Measurements from ENCODE around the gene NEMF. TPM values are rescaled to one million over a fixed set of nuclear protein-coding genes. Genes with fewer than 3 reads are reported as not detected.

The NEMF gene
- total RNA-seq, 6 donors from 2014 or later, result 47.9 to 293 (median 73.7) TPM

- peak; percentile 68 to 97 for TF ChIP-seq POLR2AphosphoS5 (IDR thresholded peaks at IDR 0.05)
- TF ChIP-seq POLR2A (IDR thresholded peaks at IDR 0.05), result peak in 3 of 4 donors; percentile 28 to 91 (median 87)
- TF ChIP-seq CTCF (IDR thresholded peaks at IDR 0.05), result peak in 1 of 6 experiments; percentile 10
- peak in 1 of 4 donors; percentile 27 for TF ChIP-seq EP300 (IDR thresholded peaks at IDR 0.05)
- Histone ChIP-seq H3K9me3 (no peaks in the 10 kb centered on the region), H3K27me3 (no peaks in the 10 kb centered on the region), H3K27ac (peak overlapping the region; percentile 85 to 95 (median 92)), H3K36me3 (no peaks in the 10 kb centered on the region), H3K4me3 (peak overlapping the region; percentile 33 to 64 (median 53)), H3K4me1 (peaks cover 14 to 39% (median 21%) of the 10 kb centered on the region in 4 donors)
- ATAC-seq (ENCODE audit: low FRiP score in 2 of 2) (peak; percentile 97), DNase-seq (peak; percentile 99 to 100)
- 1% methylated on average over 26 to 41 of the region's 57 CpGs for WGBS, 2 donors
Measured at GRCh38 chr14:49867831-49868719, 15.5 kb upstream of the NEMF start.

DNA sequence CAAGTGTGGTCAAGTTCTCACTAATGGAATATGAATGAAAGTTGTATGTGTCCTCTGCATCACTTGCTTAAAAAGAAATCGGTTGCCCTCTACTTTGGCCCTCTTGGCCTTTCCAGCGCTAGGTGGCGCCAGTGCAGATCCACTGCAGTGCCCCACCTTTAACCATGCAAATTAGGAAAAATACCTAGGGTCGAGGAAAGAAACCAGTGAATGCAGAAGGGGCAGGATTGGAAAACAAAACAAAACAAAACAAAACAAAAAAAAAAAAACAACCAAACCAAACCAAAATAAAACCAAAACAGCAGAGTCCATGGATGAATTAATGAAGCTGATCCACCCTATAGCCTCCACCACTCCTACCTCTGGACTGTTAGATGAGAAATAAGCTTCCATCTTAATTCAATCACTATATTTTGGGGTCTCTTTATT, 12.9 kb upstream of the NEMF start:
- no peak for ATAC-seq (ENCODE audit: low FRiP score in 2 of 2)
- Histone ChIP-seq H3K4me3 (no peak overlapping the region), H3K36me3 (no peaks in the 10 kb centered on the region), H3K4me1 (peaks cover 14 to 50% (median 23%) of the 10 kb centered on the region in 4 donors), H3K27me3 (no peaks in the 10 kb centered on the region), H3K9me3 (no peaks in the 10 kb centered on the region), H3K27ac (peak overlapping the region in 2 of 4 donors; percentile 4 to 6)
- 0 to 1% methylated on average over 4 of the region's 4 CpGs for WGBS, 2 donors
- peak in 1 of 2 donors; percentile 80 for DNase-seq
- TF ChIP-seq POLR2A (IDR thresholded peaks at IDR 0.05), result no peak
- TF ChIP-seq EP300 (IDR thresholded peaks at IDR 0.05), result no peak
- TF ChIP-seq CTCF (IDR thresholded peaks at IDR 0.05), result peak; percentile 53 to 84 (median 76)
- peak in 1 of 2 donors; percentile 38 for TF ChIP-seq POLR2AphosphoS5 (IDR thresholded peaks at IDR 0.05)

GRCh38 chr14:49863487-49864281, 11.1 kb upstream of the NEMF start:
- no peaks in the 10 kb centered on the region for H3K36me3 ChIP-seq
- peak overlapping the region; percentile 97 to 98 (median 97) for H3K27ac ChIP-seq
- peak overlapping the region; percentile 55 to 64 (median 60) for H3K4me3 ChIP-seq
- 15 to 19% methylated on average over 9 of the region's 9 CpGs for WGBS, 2 donors
- DNase-seq, result no peak
- peaks cover 14 to 46% (median 19%) of the 10 kb centered on the region in 4 donors for H3K4me1 ChIP-seq
- no peak for ATAC-seq (ENCODE audit: low FRiP score in 2 of 2)
- no peaks in the 10 kb centered on the region for H3K9me3 ChIP-seq
- H3K27me3 ChIP-seq, result no peaks in the 10 kb centered on the region
- TF ChIP-seq EP300 (IDR thresholded peaks at IDR 0.05) (no peak), CTCF (IDR thresholded peaks at IDR 0.05) (no peak), POLR2A (IDR thresholded peaks at IDR 0.05) (peak in 2 of 4 donors; percentile 9 to 25), POLR2AphosphoS5 (IDR thresholded peaks at IDR 0.05) (no peak)

GRCh38 chr14:49862089-49862673, 9.6 kb upstream of the NEMF start:
- no peaks in the 10 kb centered on the region for H3K27me3 ChIP-seq
- H3K4me1 ChIP-seq, result peaks cover 8 to 36% (median 14%) of the 10 kb centered on the region in 4 donors
- H3K36me3 ChIP-seq, result no peaks in the 10 kb centered on the region
- TF ChIP-seq CTCF (IDR thresholded peaks at IDR 0.05), result peak; percentile 98 to 100 (median 99)
- no peak for TF ChIP-seq POLR2AphosphoS5 (IDR thresholded peaks at IDR 0.05)
- no peak for TF ChIP-seq POLR2A (IDR thresholded peaks at IDR 0.05)
- TF ChIP-seq EP300 (IDR thresholded peaks at IDR 0.05), result no peak
- H3K27ac ChIP-seq, result peak overlapping the region; percentile 97 to 98 (median 97)
- peak in 1 of 2 donors; percentile 91 for DNase-seq
- peak overlapping the region; percentile 29 to 64 (median 58) for H3K4me3 ChIP-seq
- ATAC-seq (ENCODE audit: low FRiP score in 2 of 2), result peak; percentile 92 to 96
- WGBS, 2 donors, result 0 to 2% methylated on average over 24 to 27 of the region's 30 CpGs
- no peaks in the 10 kb centered on the region for H3K9me3 ChIP-seq
